NCI-H2107 (cell line): Measurements from ENCODE around the gene FHDC1.

Source experiments
- DNase-seq: peaks from one replicate; lab custom pipeline; 2025; lab: John Stamatoyannopoulos, UW

Gene FHDC1

DNA sequence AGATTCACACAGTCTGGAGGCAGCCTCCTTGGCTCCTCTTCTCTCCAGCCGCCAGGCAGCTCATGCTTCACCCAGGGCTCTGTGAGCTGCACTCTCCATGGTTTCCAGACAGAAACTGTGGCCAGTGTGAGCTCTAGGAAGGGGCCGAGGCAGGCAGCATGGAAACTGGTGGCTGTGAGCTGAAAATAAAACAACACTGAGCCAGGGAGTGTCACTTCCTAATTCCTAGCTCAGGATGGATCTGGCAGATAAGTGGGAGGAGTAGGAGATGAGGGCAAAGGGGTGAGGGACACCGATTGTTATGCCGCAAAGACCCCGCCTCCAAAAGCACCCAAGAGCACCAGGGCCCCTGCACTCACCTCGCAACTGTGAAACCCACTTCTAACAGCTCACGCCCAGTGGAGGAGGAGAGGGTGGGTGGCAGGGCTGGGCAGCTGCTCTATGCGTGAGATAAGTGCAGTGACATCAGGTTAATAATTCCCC, 69.8 kb downstream of the FHDC1 start:
- DNase-seq = no peak

DNA sequence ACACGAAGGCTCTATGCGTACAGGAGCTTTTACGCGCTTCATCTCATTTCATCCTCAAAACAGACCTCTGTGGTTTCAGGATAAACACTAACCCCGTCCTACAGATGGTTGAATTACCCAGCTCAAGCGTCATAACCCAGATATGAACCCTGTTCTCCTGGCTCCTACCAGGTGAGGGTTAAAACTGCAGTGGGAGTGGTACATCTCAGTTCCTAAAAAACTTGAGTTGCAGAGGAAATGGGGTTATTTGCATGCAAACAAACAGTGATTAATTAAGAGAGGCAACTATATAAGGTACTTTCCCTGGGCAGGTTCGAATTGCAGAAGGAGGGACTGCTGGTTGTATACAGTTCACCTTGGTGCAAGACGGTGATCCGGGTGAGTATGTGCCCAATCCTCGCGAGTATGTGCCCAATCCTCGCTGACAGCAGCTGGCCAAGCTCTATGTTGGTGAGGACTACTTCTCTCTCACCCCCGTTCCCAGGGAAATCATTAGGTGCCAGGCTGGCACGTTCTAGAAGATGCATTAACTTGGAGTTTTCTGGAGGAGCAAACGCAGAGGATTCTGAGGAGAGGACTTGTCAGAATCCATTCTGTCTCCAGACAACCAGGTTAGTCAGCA, 72.6 kb downstream of the FHDC1 start:
- no peak for DNase-seq

DNA sequence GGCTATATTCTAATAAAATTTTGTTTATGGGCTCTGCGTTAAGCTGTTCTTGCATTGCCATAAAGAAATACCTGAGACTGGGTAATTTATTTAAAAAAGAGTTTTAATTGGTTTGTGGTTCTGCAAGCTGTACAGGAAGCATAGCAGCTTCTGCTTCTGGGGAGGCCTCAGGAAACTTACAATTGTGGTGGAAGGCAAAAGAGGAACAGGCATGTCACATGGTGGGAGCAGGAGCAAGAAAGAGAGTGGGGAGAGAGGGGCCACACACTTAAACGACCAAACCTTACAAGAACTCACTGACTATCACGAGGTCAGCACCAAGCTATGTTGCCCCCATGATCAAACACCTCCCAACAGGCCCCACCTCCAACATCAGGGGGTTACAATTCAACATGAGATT, 74.0 kb downstream of the FHDC1 start:
- DNase-seq = no peak

DNA sequence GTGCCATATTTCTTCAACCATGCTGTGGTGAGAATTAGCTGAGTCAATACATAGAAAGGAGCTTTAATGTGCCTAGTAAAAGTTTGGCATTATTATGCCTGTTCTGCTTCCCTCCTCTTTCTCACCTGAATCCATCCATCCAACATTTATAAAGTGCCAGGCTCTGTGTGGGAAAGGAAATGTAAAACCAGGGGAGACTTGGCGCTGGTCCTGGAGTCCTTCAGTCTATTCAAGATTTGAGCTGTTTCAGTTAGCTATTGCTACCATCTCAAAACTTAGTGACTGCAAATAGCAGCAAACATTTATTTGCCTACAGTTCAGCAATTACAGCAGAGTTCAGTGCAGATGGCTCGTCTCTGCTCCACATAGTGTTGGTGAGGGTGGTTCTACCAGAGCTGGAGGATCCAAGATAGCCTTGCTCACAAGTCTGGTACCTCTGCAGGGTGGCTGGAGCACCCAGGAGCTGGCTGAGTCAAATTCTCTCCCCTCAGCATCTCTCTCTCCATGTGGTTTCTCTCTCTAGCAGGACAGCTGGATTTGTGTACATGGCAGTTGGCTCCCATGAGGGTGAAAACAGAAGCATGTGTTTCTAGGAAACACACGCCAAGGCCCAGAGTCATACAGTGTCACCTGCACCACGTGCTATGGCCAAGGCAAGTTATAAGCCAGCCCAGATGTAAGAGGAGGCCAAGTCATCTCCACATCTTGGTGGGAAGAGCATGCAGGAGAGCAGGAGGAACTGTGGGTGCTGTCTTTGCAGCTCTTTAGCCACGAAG, 77.3 kb downstream of the FHDC1 start:
- no peak for DNase-seq

DNA sequence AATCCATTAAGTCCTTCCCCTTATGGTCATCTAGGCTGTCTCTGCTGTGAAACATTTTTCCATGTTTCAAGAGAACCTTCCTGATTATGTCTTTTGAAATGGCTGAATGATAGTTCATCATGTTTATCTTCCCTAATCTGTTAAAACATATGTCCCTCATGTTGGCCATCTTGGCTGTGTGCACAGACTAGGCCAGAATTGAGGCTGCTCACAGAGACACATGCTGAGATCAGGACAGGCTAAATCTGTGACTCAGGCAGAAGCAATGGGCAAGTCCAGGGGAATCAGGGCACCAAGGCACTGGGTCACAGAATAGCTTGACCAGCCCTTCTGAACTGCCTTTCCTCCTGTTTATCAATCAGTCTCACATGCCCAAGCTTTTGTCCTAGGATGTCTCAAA, 78.3 kb downstream of the FHDC1 start:
- DNase-seq = no peak

DNA sequence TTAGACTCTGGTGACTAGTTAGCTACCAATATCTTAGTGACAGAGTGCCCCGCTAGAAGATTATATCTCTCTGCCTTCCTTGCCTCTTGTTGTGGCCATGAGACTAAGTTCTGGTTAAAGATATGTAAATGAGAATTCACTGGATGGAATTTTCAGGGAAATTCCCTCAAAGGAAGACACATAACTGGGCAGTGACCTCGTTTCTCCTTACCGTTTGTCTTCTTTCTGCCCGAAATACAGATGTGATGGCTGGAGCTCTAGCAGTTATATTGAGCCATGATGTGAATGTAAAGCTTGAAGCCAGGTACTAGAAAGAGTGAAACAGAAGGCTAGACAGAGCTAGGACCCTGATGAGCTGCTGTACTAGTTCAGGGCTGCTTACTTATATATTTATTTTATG, 80.5 kb downstream of the FHDC1 start:
- DNase-seq = no peak

DNA sequence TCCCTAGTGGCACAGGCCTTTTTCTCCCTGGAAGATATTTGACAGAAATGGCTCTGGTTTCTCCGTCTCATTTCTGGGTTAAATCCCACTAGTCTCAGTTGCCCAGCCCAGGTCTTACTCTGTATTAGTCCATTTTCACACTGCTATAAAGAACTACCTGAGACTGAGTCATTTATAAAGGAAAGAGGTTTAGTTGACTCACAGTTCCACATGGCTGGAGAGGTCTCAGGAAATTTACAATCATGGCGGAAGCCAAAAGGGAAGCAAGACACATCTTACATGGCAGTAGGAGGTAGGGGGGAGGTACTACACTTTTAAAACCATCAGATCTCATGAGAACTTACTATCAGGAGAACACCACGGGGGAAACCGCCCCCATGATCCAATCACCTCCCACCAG, 81.9 kb downstream of the FHDC1 start:
- no peak for DNase-seq

DNA sequence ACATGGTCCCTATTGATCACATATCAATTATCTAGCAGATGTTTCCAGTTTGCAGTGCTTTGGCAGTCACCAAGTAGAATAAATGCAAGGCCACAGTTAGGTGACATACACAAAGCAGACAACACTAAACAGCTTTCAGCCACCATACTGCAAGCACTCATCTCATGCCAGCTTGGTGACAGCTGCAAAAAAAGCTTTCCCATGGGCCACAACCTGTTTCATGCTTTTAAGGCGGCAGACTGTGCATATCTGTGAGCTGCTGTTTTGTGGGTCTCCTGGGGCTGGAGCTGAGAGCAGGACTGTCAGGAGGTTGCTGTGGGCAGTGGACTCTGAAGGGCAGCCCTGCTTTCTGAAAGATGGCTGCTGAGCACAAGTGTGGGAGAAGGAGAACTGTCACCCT, 82.6 kb downstream of the FHDC1 start:
- no peak for DNase-seq

DNA sequence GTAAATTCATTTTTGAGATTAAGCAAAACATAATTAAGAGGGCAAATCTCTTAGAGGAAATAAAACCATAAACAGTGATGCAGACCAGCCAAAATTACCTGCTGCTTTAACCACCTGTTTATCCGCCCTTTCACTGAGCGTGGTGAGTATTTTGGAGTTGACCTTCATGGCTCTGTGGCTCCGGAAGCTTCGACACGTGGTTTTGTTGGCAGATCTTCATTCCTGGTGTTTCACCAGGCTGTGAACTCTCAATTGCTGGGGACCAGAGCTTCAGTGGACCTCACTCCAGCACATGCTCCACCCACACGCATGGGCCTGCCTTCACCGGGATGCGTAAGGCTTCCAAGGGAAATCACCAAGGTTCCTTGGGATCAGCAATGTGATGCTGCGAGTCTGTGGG, 83.8 kb downstream of the FHDC1 start:
- no peak for DNase-seq

DNA sequence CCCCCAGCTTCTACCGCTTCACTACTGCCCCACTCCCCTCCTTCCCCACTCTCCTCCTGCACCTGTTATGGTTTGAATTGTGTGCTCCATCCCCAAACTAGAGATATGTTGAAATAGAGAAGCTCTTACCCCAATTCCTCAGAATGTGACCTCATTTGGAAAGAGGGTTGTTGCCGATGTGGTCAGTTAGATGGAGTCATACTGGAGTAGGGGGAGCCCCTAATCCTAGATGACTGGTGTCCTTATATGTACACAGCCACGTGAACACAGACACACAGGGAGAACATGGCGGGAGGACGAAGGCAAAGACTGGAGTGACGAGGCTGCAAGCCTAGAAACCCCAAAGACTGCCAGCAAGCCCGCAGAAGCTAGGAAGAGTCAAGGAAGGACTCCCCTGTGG, 84.3 kb downstream of the FHDC1 start:
- no peak for DNase-seq

DNA sequence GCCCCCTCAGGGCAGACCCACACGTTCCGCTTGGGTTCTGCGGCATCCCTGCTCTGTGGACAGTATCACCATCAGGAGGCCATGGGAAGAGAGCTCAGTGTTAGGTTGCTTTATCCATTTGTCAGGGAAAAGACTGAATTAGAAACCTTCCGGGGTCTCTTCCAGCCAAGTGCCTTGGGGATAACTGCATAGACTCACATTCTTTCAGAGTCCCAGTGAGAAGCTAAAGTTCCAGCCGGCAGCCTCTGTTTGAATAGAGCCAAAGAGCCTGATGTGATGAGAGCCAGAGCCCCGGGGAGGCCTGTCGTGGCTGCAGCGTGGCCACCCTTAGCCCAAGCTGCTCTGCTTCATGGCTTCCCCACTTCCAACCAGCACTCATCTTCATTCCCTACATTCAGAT, 85.2 kb downstream of the FHDC1 start:
- no peak for DNase-seq

DNA sequence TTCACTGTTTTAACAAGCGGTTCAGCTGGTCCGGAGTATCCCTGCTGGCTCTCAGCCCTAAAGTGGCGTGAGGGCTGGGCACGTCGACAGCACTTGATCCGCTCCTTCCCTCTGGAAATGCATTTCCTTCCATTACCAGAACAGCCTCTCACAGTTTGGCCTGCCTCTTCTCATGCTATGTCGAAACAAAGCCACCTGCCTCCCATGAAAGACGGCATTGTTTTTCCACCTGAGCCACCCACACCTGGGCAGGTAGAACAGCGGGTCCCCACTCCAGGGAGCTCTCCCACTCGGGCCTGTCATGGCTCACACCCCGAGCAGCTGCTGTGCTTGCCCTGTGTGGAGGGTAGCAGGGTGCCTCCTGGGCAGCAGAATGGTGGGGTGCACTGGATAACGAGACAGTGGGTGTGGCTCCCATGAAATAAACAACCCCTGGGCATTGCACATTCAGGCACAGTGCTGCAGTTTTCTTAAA, 86.2 kb downstream of the FHDC1 start:
- DNase-seq = peak; percentile 45

DNA sequence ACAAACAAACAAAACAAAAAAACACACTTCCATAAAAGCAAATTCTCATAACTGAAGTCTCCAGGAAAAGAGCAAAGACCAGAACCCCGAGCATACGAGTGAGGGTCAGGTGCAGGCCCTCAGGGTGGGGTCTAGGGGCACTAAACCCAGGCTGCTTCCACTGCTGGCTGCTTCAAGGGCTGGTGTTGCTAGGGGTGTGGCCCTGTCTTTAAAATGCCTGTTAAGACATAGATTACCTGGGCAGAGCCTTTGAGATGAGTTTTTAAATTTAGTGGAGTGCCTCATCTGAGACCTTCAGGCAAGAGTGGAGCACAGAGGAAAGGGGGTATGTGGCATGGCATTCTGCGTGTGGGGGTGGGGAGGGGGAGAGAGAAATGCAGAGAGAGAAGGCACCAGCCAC, 87.0 kb downstream of the FHDC1 start:
- no peak for DNase-seq

DNA sequence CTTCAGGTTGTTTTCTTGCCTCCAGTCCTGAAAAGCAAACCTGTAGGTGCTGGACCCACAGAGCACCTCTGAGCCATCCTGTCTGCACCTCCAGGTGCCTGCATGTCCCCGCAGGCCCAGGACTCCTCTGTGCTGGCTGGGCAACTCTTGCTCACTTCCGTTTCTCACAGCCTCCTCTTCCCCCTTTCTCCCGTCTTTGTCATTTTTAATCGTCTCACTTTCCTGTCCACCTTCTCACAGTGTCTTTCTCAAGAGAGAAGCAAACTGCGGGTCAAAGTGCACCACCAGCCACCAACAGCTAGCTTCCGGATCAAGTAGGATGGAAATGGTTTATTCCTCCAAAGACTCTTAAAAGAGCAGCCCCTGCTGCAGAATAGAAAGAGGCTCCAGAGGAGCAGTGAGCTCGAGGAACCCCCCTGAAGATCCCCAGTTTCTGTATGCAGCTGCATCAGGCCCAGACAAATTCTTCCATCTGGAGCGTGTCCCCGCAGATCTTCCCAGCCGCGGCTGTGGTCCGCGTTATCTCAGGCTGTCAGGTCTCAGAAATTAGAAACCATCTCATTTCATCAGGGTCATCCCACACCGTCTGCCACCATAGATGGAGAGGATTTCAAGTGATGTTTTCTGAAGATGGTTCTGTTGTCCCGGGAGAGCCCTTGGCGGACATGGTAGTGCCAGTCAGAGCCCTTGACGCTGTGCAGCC, 87.7 kb downstream of the FHDC1 start:
- DNase-seq = no peak

DNA sequence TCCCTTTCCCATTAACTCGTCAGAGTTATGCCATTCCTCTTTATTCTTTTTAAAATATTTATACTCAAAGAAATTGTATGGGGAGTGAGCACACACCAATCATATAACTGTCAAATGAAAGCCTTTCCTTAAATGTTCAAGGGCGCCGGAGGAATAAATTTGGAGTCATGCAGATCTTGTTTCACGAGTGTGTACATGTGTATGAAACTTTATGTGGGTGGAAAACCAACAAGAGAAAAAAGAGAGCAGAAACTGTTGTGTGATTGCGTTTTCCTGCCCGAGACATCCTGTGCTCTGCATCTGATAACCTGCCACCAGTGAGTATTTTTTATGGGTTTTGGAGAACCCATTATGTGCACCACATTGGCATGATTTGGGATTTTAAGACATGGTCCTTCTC, 88.3 kb downstream of the FHDC1 start:
- no peak for DNase-seq

DNA sequence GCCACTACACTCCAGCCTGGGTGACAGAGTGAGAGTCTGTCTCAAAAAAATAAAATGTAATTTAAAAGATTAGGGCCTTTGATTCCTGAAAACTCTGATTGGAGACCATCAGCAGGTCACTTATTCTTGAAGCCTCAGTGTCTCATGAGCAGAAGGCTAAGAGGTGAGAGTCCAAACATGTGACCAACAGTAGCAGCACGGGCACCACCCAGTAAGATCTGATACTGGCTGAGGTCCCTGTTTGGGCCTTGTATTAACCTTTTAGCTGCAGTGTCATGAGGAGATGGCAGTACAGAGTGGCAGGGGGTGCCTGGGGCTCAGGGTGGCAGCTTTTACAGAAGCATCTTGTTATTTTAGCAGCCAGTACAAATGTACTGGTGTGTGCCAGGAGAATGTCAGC, 89.3 kb downstream of the FHDC1 start:
- no peak for DNase-seq

DNA sequence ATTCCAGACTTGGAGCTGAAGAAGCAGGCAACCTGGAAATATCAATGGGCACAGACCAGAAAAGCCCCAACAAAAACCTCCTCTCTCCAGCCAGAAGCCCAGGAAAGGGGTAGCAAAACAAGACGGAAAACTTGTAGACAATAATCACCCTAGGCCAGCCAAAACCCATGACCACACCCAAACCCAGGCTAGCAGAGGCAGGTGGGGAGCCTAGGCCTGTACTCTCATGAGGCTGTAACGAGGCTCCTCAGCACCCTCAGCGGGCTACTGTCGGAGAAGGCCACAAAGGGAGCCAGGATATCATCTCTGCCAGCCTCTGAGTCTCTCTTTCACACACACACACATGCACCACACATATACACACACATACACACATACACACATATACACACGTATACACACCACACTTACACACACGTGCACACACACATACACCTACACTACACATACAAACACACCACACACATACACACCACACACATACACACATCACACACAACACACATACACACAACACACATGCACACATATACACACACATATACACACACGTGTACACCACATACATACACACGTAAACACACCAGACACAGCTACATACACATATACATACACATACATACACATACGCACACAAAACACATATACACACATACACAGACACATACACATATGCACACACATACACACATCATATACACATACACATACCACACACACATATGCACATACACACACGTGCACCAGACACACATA, 90.6 kb downstream of the FHDC1 start:
- no peak for DNase-seq

DNA sequence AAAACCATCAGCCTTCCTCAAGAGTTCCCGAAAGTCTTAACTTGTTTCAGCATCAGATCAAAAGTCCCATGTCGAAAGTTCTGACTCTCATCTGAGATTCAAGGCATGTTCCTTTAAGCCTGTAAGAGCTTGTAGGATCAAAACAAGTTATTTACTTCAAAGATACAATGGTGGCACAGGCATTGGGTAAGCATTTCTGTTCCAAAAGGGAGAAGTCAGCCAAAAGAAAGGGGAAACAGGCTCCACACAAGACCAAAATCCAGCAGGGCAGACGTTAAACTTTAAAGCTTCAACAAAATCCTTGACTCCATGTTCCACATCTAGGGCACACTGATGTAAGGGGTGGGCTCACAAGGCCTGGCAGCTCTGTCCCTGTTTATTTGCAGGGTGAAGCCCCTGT, 91.7 kb downstream of the FHDC1 start:
- DNase-seq = no peak

DNA sequence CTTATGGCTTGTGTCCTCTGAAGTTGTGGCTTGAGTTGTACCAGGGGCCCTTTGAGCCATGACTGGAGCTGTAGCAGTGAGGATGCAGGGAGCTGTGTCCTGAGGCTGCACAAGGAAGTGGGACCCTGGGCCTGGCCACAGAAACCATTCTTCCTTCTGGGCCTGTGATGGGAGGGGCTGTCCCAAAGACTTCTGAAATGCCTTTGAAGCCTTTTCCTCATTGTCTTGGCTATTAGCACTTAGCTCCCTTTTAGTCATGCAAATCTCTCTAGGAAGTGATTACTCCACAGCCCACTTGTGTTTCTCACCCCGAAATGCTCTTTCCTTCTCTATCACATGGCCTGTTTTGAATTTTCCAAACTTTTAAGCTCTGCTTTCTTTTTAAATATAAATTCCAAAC, 92.4 kb downstream of the FHDC1 start:
- DNase-seq = no peak
